CD1c-positive myeloid dendritic cell (primary cell): Measurements from ENCODE around the gene FCER1G.

Experiments used
- DNase-seq: peaks from one replicate; pipeline ENCODE4 v3.0.0-alpha.2; 2016; ENCODE audit errors: extremely low spot score

The FCER1G gene

DNA sequence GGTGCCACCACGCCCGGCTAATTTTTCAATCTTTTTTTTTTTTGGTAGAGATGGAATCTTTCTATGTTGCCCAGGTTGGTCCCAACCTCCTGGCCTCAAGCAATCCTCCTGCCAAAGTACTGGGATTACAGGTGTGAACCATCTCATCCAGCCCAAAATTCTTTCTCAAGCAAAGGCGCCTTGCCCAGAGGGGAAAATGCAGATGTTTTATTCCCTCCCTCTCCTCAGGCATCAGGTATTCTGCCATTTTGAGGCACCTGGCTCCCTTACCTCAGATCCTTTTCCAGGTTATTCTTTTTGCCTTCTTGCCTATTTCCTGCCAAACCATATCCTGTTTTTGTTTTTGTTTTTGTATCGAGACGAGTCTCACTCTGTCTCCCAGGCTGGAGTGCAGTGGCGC lies 26.7 kb upstream of the FCER1G start:
- DNase-seq: no peak

DNA sequence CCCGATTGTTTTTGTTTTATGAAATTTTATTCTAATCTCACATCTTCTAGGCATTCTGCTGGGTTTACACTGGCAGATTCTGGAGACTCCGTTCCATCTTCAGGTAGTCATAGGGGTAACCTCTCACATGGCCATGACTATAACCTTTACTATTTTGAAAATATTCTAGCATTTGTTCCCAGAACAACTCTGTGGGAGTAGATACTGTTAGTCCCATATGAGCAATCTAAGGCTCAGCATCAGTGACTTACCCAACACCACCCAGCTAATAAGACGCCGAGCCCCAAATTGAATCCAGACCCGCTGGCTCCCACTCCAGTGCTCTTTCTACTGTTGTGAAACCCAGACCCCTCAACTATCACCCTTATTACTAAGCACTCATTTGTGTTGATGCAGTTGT lies 26.1 kb upstream of the FCER1G start:
- no peak for DNase-seq

DNA sequence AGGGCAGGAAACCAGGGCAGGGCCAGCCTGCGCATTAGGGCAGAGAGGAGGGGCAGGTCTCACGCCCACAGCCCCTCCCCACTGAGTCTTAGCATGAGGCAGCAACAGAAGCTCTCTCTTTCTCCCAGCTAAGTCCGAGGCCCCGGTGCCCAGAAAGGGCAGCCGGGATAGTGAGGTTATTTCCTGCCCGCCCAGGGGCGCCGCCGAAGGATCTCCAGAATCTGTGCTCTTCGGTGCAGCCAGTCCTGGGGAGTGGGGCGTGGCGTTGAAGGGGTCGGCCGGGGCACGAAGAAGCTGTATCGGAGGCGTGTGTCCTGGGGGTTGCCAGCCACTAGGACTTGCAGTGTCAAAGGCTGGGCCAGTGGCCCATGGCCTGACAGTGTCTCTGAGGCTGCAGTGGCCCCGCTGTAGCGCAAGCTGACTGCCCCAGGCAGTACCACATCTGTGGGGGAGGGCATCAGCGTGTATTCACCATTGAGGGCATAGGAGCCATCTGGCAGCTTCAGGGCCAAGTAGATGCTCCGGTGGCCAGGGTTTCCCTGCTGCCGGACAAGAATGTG lies 24.1 kb upstream of the FCER1G start:
- peak; percentile 27 for DNase-seq

DNA sequence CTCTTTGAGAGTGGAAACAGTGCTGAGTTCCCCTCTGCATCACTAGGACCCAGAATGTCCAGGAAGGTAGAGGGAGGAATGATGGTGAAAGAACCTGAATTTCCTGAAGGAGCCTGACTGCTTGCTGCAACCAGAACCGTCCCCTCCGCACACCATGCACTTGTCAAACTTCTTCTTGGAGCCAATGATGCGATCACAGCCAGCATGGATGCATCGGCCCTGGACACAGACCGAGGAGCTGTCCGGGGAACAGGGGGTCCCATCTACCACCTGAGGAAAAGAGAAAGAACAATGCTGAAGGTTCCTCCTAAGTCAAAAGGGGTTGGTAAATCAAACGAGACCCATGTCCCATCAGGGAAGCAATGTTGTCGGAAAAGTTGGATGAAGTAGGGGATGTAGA lies 23.1 kb upstream of the FCER1G start:
- DNase-seq: no peak

DNA sequence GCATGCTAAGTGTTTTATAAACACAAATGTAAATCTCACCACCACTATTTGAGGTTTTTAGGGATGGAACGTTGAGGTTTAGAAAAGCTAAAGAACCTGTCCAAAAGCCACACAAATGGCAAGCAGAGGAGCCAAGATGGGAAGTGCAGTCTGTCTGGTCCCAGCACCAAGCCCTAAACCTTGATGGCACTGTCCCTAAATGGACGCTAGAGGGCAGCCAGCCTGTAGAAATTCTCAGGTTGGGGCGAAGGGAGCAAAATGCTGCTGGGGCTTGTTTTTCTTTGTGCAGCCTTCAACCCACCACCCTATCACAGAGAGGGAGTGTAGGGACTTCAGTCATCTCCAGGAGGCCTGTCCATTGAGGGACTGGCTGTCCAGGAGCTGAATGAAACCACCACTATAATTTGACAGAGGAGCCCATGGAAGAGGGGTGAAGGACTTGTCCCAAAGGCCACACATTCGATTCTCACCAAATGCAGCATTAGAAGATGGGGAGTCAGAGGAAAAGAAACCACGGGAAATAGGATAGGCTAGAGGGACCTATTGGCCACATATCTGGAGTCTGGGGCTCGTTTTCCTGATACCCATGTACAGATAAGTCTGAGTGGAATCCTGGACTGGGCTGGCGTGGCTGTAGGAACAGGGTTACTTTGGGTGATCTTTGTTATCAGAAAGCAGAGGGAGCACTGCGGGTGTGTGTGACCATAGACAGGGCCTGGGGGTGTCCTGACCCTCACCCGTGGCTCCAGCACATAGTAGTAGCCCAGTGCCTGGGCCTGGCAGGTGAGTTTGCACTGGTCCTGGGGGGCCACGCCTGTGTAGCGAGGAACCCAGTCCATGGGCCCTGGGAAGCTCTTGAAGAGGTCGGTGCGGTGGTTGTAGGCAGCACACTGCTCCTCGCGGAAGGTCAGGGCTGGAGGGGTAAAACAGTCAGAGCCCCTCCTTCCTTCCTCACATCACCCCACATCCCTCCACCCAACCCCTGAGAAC lies 22.3 kb upstream of the FCER1G start:
- DNase-seq: peak; percentile 86

DNA sequence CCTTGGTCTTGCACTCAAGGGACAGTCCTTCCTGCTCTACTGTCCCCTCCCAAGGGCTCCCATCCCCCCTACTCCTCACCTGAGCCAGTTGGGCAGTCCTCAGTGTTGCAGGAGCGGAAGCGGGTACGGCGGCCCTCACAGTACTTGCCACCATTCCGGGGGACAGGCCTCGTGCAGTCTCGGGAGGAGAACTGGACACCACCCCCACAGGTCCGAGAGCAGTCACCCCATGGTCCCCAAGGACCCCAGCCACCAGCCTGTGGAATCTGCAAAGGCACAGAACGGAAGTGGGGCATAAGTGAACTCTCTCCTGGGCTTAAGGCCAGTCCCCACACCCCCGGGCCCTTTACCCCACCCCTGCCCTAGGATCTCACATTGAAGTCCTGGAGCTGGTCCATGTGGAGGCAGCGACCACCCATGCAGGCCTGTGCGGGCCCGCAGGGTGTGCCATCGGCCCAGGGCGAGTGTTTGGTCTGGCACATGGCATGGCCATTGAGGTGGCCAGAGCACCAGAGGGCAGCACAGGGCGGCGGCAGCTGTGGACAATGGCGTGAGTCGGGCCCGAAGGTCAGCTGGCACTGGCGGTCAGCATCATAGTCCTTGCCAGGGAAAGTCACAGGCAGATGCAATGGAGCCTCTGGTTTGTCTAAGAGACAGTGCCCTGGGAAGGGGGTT lies 21.4 kb upstream of the FCER1G start:
- DNase-seq: no peak

DNA sequence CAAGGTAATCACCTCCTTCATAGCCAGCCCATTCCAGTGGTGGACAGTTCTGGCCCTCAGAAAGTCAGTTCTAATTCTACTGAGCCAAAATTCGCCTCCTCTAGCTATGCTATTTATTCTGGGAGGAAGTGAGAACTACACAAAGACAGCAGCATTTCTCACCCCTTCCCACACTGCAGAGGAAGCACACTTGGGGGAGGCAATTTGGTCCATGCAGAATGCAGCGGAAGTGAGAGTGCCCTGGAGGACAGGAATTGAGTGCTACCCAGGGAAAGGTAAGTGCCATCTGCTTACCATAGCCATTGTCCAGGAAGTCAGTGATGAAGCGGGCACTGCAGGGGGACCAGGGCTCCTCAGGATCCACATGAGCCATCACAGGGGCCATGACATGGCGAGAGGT lies 19.9 kb upstream of the FCER1G start:
- peak; percentile 85 for DNase-seq

DNA sequence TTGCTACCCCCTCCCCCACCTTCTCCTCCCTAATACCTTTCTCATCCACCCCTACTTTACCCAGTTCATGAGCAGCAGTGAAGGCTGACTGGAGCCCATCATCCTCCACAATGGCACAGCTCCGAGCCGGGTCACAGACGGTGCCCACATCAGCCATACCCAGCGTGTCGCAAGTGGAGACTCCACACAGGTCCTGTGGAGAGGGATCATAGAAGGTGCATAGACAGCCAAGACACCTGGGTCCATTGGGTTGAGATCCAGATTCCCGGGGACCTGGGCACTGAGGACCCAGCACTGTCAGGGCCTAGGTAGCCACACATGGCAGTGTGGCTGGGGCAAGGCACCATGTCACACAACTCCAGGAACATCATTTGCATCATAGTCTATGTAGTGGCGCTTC lies 19.0 kb upstream of the FCER1G start:
- no peak for DNase-seq

DNA sequence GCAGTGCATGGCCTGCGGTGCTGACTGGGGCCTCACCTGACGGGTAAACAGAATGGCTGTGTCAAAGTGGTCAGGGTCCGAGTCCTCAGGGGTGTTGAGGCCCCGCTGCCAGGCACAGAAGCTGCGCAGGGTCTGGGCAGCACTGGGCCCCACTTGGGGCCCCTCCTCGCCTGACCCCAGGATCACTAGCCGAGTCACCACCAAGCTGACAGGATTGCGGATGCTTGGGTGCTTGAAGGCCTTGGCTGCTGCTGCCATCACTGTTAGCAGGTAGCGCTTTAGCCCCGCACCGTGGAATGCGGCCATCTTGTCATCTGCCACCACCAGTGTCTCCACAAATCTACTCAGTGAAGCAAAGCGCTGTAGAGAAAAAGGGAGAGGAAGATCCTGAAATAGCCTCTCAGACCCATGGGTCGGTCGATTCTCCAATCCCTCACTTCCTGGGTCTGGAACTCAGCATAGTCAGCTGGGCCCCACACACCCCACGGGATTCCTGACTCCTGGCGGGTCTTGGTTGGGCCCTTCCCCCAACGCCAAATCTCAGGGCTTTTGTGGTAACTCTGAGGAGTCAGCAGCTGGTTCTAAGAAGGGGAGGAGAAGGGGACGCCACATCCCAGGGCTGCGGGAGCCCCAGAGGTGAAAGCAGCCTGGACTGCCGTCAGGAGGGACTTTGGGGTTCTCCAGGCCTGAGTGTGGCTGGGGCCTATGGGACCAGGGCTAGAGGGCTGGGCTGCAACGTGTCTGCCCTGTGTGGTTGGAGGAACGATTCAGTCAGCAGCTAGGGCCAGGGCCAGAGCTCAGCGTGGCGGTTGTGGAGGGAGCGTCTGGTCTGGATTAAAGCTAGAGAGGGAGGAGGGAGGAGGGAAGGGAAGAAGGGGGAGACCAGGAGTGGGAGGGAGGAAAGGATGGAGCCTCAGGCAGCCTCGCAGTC lies 18.3 kb upstream of the FCER1G start:
- no peak for DNase-seq

DNA sequence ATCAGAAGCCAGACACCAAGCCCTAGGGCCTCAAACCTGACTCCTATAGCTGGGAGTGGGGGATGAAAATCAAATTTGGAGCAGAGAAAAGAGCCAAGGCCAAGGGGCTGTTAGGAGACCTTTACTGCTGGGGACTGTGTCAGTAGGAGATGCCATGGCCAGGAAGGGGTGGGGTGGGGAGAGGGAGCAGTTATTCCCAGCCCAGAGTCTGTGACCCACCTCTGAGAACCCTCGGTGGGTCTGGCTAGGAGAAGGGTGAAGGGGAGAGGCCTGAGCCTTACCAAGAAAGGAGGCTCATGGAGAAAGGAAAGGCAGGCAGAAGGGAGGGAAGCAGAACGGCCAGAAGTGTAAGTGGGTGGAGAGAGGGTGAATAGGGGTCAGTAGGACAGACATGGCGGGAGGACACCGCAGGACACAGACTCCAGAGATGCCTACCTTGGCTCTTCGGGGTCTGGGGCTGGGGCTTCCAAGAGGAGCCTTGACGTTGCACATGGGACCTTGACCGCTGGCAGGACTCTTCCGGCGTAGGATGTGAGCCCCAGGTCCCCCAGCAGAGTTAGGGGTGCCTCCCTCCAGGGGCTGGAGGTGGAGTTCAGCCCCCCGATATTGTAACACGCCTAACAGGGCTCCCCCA lies 17.4 kb upstream of the FCER1G start:
- DNase-seq: no peak

DNA sequence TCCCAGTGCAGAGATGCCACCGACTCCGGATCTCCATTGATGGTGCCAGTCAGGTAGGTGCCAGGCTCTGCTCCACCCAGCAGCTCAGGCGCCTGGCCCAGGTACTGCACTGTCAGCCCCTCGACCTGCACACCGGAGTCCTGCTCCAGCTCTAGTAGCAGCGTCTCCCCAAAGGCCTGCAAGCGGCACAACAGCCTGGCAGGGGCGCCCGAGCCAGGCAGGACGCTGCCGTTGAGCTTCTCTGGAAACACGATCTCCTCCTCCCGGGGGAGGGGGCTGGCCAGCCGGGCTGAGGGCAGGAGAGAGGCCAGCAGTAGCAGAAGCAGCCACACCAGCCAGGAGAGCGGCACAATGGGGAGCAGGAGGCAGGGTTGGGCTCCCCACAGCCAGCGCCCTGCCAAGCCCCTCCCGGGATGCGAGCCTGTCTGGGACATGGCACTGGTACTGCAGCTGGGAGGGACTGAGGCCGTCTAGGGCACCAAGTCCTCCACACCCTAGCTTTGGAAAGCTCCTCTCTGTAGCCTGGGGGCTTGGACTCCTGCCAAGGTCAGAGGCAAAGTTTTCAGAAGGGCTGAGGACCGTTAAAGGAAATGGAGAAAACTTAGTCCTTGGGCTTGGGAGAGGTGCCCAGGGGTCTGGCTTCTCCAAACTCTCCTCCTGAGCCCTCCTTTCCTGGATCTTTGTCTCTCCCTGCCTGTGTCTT lies 16.8 kb upstream of the FCER1G start:
- no peak for DNase-seq

DNA sequence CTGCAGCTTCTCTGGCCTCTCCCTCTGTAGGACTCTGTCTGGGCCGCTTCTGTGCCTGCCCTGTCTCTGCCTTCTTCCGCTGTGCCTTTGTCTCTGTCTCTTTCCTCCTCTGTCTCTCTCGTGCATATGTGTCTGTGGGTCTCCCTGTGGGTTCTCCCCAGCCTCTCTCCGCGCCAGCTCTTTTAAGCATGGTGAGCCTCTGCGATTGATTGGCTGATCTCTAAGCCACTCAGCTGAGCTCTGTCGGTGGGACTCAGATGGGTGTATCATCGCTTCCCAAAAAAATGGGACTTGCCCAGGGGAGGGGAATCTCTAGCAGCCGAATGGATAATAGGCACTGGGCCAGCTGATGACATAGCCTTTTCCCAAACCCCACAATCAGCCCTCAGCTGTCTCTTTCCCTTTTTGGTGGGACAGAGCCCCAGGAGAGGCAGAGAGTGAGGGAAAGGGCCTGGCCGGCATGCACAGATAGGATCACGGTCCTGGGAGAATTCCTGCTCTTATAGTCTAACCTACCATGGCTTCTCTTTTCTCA lies 16.1 kb upstream of the FCER1G start, which contains the start of gene ADAMTS4:
ADAMTS4 (minus strand) TSS at position 158 of the 535 bp plus-strand sequence. CDS start 427 bp downstream, outside the sequence.
- no peak for DNase-seq

DNA sequence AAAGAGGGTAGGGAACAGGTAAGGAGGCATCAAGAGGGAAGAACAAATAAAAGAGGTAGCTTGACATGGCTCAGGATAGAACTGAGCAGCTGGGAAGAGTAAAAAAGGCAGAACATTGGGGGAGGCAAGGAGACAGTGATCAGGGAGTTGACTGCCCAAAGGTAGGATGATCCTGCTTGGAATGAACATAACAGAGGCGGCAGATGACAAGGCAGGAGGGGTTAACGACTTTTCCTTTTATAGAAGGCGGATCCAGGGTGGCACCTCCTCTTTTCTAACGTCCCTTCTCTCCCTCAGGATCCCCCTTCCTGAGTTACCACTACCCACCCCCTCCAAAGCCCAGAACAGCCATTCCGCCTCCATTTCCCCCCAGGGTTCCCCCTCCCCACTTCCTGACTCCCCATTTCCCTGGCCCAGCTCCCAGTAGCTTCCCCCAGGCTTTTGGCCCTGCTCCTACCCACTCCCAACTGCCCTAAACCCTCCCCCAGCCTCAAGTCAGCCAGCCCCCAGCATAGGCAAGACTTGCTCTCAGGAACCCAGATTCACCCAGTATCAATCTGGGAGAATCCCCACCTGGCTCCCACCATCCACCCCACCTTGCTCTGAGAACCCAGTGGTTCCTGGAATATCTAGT lies 15.5 kb upstream of the FCER1G start:
- DNase-seq: no peak

DNA sequence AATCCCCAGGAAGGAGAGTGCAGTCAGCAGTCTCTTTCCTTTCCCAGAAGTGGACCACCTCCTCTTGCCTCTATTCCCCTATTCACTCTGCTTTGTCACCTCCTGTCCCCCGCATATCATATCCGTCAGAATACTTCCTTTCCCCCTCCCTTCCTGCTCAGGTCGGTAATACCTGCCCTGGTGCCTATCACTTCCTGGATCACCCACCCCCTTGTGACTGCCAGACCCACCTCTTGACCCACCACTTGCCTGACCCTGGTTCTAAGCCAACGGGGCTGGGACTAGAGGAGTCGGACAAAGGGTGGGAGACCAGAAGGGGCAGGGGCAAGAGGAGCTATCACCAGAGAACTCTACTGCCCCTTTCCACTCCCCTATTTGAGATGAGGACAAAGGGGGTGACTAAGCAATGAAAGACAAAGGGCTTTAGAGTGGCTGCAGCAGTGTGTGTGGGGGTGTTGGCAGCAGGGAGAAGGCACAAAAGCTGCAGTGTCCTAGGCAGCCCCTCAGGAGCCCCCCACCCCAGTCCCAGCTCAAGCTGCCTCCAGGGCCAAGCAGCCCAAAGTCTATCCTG lies 14.6 kb upstream of the FCER1G start:
- no peak for DNase-seq

DNA sequence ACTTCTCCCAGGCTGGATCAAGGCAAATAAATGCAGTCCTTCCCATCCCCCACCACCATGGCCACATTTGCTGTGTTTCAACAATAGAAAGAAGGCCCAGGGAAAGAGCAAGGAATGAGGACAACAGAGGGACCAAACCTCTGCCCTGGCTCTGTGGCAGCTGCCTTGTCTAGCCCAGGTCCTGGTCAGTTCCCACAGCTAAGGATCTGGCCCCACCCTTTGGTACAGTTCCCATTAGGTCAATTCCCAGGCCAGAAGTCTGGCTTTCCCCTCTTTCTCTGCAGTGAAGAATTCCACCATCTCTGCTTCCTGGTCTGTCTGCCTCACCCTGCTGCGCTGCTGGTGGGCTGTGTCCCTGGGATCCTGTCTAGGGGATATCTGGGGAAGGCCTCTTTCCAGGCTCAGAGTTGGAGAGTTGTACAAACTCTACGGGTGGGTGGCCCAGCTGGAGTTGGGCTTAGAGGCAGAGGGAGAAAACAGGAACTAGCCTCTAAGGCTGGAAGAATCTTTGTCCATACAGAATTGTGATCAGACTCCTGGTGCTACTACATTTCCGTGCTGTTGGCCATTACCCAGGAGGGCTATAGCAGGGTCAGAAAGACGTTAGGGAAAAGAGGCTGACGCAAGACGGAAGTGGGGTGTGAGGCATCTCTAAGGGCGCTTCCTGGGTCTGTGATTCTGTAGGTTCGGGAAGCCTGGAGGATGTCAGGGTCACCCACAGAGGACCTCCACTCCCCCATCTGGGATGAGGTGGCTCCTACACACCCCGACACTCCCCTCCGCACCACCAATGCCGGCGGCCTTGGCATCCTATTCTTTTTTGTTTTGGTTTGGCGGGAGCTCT lies 13.9 kb upstream of the FCER1G start:
- peak; percentile 66 for DNase-seq

DNA sequence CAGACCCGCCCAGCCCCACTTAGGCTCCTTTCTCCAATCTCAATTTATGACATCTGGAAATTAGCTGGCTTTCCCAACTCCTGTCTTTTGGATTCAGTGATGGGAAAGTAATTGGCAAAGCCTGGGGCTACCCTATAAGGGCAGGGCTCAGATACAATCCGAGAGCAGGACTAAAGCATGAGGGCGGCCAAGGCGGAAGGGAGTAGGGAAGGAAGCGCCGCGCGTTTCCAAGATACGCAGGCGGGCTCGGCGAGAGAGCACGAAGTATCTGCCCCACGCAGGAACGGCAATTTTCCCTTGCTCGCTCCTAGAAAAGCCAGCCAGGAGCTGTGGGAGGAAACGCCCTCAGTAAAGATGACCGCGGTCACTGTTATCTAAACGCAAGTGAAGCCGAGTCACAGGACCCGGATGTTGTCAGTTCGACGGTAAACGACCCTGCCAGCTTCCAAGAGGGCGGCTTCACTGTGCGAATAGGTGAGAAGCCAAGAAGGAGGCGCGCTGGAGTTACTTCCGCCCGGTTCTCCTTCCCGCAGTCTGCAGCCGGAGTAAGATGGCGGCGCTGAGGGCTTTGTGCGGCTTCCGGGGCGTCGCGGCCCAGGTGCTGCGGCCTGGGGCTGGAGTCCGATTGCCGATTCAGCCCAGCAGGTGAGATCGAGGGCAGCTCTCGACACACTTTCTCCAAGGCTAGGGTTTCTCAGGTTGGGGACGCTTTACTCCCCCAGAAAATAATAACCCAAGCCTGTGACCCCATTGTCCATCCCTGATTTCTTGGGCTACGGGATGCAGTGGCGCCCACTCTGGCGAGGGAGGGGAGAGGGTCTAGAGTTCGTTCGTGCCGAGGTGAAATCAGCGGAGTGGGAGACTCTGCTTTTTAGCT lies 13.0 kb upstream of the FCER1G start, which contains the start of gene NDUFS2:
NDUFS2 (plus strand) TSS at position 532 of the 877 bp plus-strand sequence; CDS start at position 551, 19 bp downstream.
- DNase-seq: peak; percentile 99
